HepG2 (cell line): ENCODE measurements around the gene PCYT2. TPM values are rescaled to one million over a fixed set of nuclear protein-coding genes. Genes with fewer than 3 reads are reported as not detected.

ENCODE experiments used
- BORCS8-MEF2B ChIP-seq: sonication (generic); formaldehyde crosslinking; IDR thresholded peaks from 2 replicates; pipeline ENCODE4 v1.8.0; 2022; ENCODE audit warnings: mild to moderate bottlenecking, missing genetic modification reagents
- HDAC6 ChIP-seq: fragments of 200-600 bp; sonication (generic); IDR thresholded peaks from 2 replicates; pipeline ENCODE4 v1.7.0; 2017; ENCODE audit warnings: mild to moderate bottlenecking, antibody characterized with exemption, low read length, low read depth
- NFYC ChIP-seq: IDR thresholded peaks from 2 replicates; pipeline ENCODE4 v1.6.1; 2016; ENCODE audit warnings: missing genetic modification reagents, missing compliant biosample characterization
- POLR2AphosphoS2 ChIP-seq: IDR thresholded peaks from 2 replicates; pipeline ENCODE4 v1.6.1; 2011; ENCODE audit warnings: low read depth, low read length, improper control_type of control experiment
- SRSF9 ChIP-seq: fragments of 200-400 bp; formaldehyde crosslinking; IDR thresholded peaks from 2 replicates; pipeline ENCODE4 v1.6.1; 2018; ENCODE audit warnings: borderline replicate concordance, mild to moderate bottlenecking, low read depth, low read length; ENCODE audit not compliant: insufficient read depth, poor library complexity, severe bottlenecking
- ZNF598 ChIP-seq: sonication (generic); formaldehyde crosslinking; IDR thresholded peaks from 2 replicates; pipeline ENCODE4 v1.5.1; 2020; ENCODE audit warnings: mild to moderate bottlenecking, missing genetic modification reagents, borderline replicate concordance
- ZNF720 ChIP-seq: sonication (generic); formaldehyde crosslinking; IDR thresholded peaks from 2 replicates; pipeline ENCODE4 v1.4.0; 2020; ENCODE audit warnings: missing genetic modification reagents
- ZNF792 ChIP-seq: IDR thresholded peaks from 2 replicates; pipeline ENCODE4 v1.6.1; 2016
- ZSCAN20 ChIP-seq: sonication (generic); formaldehyde crosslinking; IDR thresholded peaks from 2 replicates; pipeline ENCODE4 v1.4.0; 2020; ENCODE audit warnings: missing genetic modification reagents, mild to moderate bottlenecking, borderline replicate concordance
- polyA plus RNA-seq, 8 experiments: library from polyadenylated mRNA; depleted of rRNA in 3 of 8; stranded (reverse) in 7 of 8; unstranded in 1 of 8; fragments of >200 nt; fragmentation: Illumina TruSeq in 4 of 8; extraction: Trizol in 4 of 8; gene quantifications; 2 replicates each; pipeline versions ENCODE4 v1.2.1 to v1.2.3, GENCODE V29; 2011 to 2016; ENCODE audit warnings: low read depth in 4 of 8, missing spikeins in 1 of 8, mixed read lengths in 1 of 8; ENCODE audit not compliant: insufficient read depth in 1 of 8
- total RNA-seq, 5 experiments: library from RNA; depleted of rRNA; stranded (reverse); fragments of >200 nt; fragmentation: Illumina TruSeq; extraction: Trizol; gene quantifications; 2 replicates each; pipeline ENCODE4 v1.2.3, GENCODE V29; 2016; ENCODE audit warnings: low read depth in 1 of 5
- TF ChIP-seq, protein P1 (sequence below): fragments of 450-650 bp; IDR thresholded peaks from 2 replicates; pipeline ENCODE4 v1.6.1; 2017
- TF ChIP-seq, protein P2 (sequence below): sonication (generic); formaldehyde crosslinking; IDR thresholded peaks from 2 replicates; pipeline ENCODE4 v1.5.1; 2020; ENCODE audit warnings: mild to moderate bottlenecking, missing genetic modification reagents, moderate library complexity
- TF ChIP-seq, protein P3 (sequence below): sonication (generic); formaldehyde crosslinking; IDR thresholded peaks from 2 replicates; pipeline ENCODE4 v1.4.0; 2020; ENCODE audit warnings: mild to moderate bottlenecking, missing genetic modification reagents
- TF ChIP-seq, protein P4 (sequence below): IDR thresholded peaks from 2 replicates; pipeline ENCODE4 v1.6.1; 2012; ENCODE audit warnings: low read length, improper control_type of control experiment
- TF ChIP-seq, protein P5 (sequence below): sonication (generic); formaldehyde crosslinking; IDR thresholded peaks from 2 replicates; pipeline ENCODE4 v1.5.1; 2020; ENCODE audit warnings: mild to moderate bottlenecking, missing genetic modification reagents

The PCYT2 gene
- total and polyA plus RNA-seq, 2 of the 13 experiments (the other 11 are each of a cell fraction or from before 2014, with no cell fraction given): 147 to 297 TPM

DNA sequence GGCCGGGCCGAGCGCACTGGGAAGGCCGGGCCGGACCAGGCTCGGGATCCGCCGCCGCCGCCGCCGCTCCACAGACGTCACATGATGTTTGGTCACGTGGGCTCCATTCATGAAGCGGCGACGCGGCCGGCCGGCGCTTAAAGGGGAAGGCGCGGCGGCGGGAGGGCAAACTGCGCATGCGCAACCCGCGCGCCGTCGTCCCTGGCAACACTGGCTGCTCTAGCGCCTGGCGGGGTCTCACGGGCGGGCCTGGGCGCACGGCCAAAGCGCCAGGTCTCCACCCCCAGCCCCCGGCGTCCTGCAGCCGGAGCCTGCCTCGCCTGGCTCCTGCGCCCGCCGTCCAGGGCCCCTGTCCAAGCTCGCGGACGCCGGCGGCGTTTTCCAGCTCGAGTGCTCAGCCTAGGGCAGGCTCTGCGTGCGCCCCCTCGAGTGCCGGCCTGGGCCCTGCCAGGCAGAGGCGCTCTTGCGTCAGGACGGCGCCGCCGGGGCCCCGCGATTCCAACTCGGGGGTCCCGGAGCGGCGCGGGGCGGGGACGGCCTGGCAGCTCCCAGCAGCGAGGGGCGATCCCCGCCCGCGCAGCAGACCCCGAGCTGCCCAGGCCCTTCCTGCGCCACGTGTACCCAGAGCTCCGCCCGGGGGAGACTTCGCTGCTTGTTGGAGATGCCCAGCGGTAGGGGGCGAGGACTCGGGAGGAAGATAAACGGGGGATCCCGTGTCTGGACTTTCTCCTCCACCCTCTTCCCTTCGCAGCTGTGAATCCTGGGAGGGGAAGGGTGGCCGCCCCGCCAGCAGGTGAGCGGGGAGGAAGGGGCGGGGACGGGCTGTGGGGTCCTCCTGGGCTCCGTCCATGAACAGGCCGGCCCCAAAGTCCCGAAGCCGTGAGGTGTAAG lies 16.7 kb upstream of the PCYT2 start, which contains the start of gene MAFG (continued):
- TF ChIP-seq, protein P1, sequence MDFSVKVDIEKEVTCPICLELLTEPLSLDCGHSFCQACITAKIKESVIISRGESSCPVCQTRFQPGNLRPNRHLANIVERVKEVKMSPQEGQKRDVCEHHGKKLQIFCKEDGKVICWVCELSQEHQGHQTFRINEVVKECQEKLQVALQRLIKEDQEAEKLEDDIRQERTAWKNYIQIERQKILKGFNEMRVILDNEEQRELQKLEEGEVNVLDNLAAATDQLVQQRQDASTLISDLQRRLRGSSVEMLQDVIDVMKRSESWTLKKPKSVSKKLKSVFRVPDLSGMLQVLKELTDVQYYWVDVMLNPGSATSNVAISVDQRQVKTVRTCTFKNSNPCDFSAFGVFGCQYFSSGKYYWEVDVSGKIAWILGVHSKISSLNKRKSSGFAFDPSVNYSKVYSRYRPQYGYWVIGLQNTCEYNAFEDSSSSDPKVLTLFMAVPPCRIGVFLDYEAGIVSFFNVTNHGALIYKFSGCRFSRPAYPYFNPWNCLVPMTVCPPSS: no peak
- TF ChIP-seq POLR2AphosphoS2 (no peak), BORCS8-MEF2B (CRISPR knock-in tag) (peak; percentile 83; the same call in 1 of the 2 replicates), ZNF720 (no peak), SRSF9 (no peak), ZNF792 (CRISPR knock-in tag) (no peak), ZSCAN20 (peak; percentile 96; the same call in 1 of the 2 replicates), NFYC (no peak), ZNF598 (CRISPR knock-in tag) (peak; percentile 69), HDAC6 (no peak)
- TF ChIP-seq, protein P2, sequence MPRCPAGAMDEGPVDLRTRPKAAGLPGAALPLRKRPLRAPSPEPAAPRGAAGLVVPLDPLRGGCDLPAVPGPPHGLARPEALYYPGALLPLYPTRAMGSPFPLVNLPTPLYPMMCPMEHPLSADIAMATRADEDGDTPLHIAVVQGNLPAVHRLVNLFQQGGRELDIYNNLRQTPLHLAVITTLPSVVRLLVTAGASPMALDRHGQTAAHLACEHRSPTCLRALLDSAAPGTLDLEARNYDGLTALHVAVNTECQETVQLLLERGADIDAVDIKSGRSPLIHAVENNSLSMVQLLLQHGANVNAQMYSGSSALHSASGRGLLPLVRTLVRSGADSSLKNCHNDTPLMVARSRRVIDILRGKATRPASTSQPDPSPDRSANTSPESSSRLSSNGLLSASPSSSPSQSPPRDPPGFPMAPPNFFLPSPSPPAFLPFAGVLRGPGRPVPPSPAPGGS (CRISPR knock-in tag): peak; percentile 93; the same call in 1 of the 2 replicates
- TF ChIP-seq, protein P3, sequence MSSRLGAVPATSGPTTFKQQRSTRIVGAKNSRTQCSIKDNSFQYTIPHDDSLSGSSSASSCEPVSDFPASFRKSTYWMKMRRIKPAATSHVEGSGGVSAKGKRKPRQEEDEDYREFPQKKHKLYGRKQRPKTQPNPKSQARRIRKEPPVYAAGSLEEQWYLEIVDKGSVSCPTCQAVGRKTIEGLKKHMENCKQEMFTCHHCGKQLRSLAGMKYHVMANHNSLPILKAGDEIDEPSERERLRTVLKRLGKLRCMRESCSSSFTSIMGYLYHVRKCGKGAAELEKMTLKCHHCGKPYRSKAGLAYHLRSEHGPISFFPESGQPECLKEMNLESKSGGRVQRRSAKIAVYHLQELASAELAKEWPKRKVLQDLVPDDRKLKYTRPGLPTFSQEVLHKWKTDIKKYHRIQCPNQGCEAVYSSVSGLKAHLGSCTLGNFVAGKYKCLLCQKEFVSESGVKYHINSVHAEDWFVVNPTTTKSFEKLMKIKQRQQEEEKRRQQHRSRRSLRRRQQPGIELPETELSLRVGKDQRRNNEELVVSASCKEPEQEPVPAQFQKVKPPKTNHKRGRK (CRISPR knock-in tag): no peak
- TF ChIP-seq, protein P4, sequence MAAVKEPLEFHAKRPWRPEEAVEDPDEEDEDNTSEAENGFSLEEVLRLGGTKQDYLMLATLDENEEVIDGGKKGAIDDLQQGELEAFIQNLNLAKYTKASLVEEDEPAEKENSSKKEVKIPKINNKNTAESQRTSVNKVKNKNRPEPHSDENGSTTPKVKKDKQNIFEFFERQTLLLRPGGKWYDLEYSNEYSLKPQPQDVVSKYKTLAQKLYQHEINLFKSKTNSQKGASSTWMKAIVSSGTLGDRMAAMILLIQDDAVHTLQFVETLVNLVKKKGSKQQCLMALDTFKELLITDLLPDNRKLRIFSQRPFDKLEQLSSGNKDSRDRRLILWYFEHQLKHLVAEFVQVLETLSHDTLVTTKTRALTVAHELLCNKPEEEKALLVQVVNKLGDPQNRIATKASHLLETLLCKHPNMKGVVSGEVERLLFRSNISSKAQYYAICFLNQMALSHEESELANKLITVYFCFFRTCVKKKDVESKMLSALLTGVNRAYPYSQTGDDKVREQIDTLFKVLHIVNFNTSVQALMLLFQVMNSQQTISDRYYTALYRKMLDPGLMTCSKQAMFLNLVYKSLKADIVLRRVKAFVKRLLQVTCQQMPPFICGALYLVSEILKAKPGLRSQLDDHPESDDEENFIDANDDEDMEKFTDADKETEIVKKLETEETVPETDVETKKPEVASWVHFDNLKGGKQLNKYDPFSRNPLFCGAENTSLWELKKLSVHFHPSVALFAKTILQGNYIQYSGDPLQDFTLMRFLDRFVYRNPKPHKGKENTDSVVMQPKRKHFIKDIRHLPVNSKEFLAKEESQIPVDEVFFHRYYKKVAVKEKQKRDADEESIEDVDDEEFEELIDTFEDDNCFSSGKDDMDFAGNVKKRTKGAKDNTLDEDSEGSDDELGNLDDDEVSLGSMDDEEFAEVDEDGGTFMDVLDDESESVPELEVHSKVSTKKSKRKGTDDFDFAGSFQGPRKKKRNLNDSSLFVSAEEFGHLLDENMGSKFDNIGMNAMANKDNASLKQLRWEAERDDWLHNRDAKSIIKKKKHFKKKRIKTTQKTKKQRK: no peak
- TF ChIP-seq, protein P5, sequence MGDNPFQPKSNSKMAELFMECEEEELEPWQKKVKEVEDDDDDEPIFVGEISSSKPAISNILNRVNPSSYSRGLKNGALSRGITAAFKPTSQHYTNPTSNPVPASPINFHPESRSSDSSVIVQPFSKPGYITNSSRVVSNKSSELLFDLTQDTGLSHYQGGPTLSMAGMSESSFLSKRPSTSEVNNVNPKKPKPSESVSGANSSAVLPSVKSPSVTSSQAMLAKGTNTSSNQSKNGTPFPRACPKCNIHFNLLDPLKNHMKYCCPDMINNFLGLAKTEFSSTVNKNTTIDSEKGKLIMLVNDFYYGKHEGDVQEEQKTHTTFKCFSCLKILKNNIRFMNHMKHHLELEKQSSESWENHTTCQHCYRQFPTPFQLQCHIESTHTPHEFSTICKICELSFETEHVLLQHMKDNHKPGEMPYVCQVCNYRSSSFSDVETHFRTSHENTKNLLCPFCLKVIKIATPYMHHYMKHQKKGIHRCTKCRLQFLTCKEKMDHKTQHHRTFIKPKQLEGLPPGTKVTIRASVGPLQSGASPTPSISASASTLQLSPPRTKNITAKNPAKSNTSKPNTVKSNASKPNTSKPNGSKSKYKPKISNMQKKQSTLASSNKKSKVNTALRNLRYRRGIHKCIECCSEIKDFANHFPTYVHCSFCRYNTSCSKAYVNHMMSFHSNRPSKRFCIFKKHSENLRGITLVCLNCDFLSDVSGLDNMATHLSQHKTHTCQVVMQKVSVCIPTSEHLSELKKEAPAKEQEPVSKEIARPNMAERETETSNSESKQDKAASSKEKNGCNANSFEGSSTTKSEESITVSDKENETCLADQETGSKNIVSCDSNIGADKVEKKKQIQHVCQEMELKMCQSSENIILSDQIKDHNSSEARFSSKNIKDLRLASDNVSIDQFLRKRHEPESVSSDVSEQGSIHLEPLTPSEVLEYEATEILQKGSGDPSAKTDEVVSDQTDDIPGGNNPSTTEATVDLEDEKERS (CRISPR knock-in tag): no peak
